H1 (cell line): Measurements from ENCODE around the gene TMEM140. TPM values are rescaled to one million over a fixed set of nuclear protein-coding genes. Genes with fewer than 3 reads are reported as not detected.

Experiments used
- CTCF ChIA-PET: fragments of 300-600 bp; sonication (Branson Sonifier 250); formaldehyde crosslinking; loops from one replicate; lab custom pipeline; 2021; ENCODE audit not compliant: partially characterized antibody; lab: Charles Lee
- POLR2A ChIA-PET: fragments of 300-600 bp; sonication (Branson Sonifier 250); formaldehyde crosslinking; loops from one replicate; lab custom pipeline; 2021; ENCODE audit warnings: inconsistent platforms; ENCODE audit not compliant: partially characterized antibody; lab: Charles Lee
- DNase-seq, 2 experiments: peaks; one replicate each; pipeline versions ENCODE4 v3.0.0 to v3.0.0-alpha.2; 2010 to 2022; ENCODE audit warnings: low spot score in 2 of 2, low read depth in 1 of 2, mixed read lengths in 1 of 2
- FAIRE-seq: peaks from 2 replicates; lab custom pipeline; 2011; peaks lifted over from hg19 to GRCh38; lab: Jason Lieb, UNC
- H2AFZ ChIP-seq: 2 replicates; pipeline ENCODE4 v1.8.1; 2012; ENCODE audit warnings: low read length, inconsistent platforms
- H2AK5ac ChIP-seq: 2 replicates; pipeline ENCODE4 v1.6.1; 2013; ENCODE audit warnings: low read depth, low read length
- H2BK120ac ChIP-seq: replicated peaks from 2 replicates; pipeline ENCODE3; 2013; ENCODE audit warnings: low read depth, low read length, inconsistent platforms
- H2BK12ac ChIP-seq: 2 replicates; pipeline ENCODE4 v1.6.1; 2013; ENCODE audit warnings: low read depth, low read length
- H2BK15ac ChIP-seq: 2 replicates; pipeline ENCODE4 v1.6.1; 2013; ENCODE audit warnings: low read length
- H2BK20ac ChIP-seq: 2 replicates; pipeline ENCODE4 v1.6.1; 2013; ENCODE audit warnings: low read length
- H2BK5ac ChIP-seq: 2 replicates; pipeline ENCODE4 v1.6.1; 2013; ENCODE audit warnings: low read depth, low read length
- H3K14ac ChIP-seq: 2 replicates; pipeline ENCODE4 v1.6.1; 2013; ENCODE audit warnings: inconsistent platforms; ENCODE audit not compliant: insufficient read length
- H3K18ac ChIP-seq: 2 replicates; pipeline ENCODE4 v1.6.1; 2013; ENCODE audit warnings: low read length; ENCODE audit errors: extremely low read depth
- H3K23ac ChIP-seq: 2 replicates; pipeline ENCODE4 v1.6.1; 2013; ENCODE audit warnings: inconsistent platforms; ENCODE audit not compliant: insufficient read length
- H3K23me2 ChIP-seq: 2 replicates; pipeline ENCODE4 v1.6.1; 2013; ENCODE audit warnings: low read depth, low read length
- H3K27ac ChIP-seq: 2 replicates; pipeline ENCODE4 v1.6.1; 2011; ENCODE audit warnings: low read depth, low read length, inconsistent platforms
- H3K27me3 ChIP-seq, 4 experiments: replicated peaks in 1 of 4; 1 replicate in 1 of 4; 2 replicates in 3 of 4; pipeline versions ENCODE4 v1.6.1 to v1.8.1; 2011 to 2013; ENCODE audit warnings: low read length in 3 of 4, mild to moderate bottlenecking in 3 of 4, inconsistent platforms in 2 of 4, mixed read lengths in 2 of 4, moderate library complexity in 1 of 4; ENCODE audit not compliant: control insufficient read depth in 3 of 4, insufficient read depth in 3 of 4; ENCODE audit errors: extremely low read depth in 1 of 4
- H3K36me3 ChIP-seq, 4 experiments: 2 replicates each; pipeline versions ENCODE4 v1.6.1 to v1.8.1; 2011 to 2013; ENCODE audit warnings: mild to moderate bottlenecking in 4 of 4, low read length in 3 of 4, moderate library complexity in 2 of 4, control low read depth in 1 of 4, inconsistent platforms in 1 of 4; ENCODE audit not compliant: insufficient read depth in 4 of 4, control insufficient read depth in 2 of 4
- H3K4ac ChIP-seq: replicated peaks from 2 replicates; pipeline ENCODE3; 2013; ENCODE audit warnings: low read length, low read depth, mixed read lengths, inconsistent platforms; ENCODE audit not compliant: insufficient read length
- H3K4me1 ChIP-seq, 4 experiments: replicated peaks in 1 of 4; 1 replicate in 1 of 4; 2 replicates in 3 of 4; pipeline versions ENCODE4 v1.6.1 to v1.8.1; 2011 to 2013; ENCODE audit warnings: low read length in 3 of 4, inconsistent platforms in 2 of 4, mixed read lengths in 1 of 4; ENCODE audit not compliant: insufficient read depth in 4 of 4, control insufficient read depth in 3 of 4
- H3K4me2 ChIP-seq, 2 experiments: 2 replicates each; pipeline versions ENCODE4 v1.6.1 to v1.8.1; 2011 to 2013; ENCODE audit warnings: low read depth in 2 of 2, low read length in 2 of 2, control low read depth in 1 of 2, inconsistent platforms in 1 of 2, mild to moderate bottlenecking in 1 of 2; ENCODE audit not compliant: insufficient read depth in 1 of 2
- H3K4me3 ChIP-seq, 4 experiments: fragments of 200-600, 300-600 bp in 1 of 4; sonication (generic), shearing (Covaris generic), sonication (Bioruptor Twin) in 1 of 4; 2 replicates each; pipeline versions ENCODE4 v1.5.1 to v1.8.1; 2011 to 2016; ENCODE audit warnings: low read length in 4 of 4, low read depth in 3 of 4, control low read depth in 2 of 4, inconsistent platforms in 2 of 4, mild to moderate bottlenecking in 2 of 4, mixed read lengths in 1 of 4, moderate library complexity in 1 of 4; ENCODE audit not compliant: insufficient read depth in 2 of 4; ENCODE audit errors: extremely low read depth in 1 of 4
- H3K56ac ChIP-seq: replicated peaks from 2 replicates; pipeline ENCODE3; 2013; ENCODE audit warnings: low read depth, mild to moderate bottlenecking, mixed read lengths, low read length, inconsistent platforms; ENCODE audit not compliant: insufficient read length
- H3K79me1 ChIP-seq: 2 replicates; pipeline ENCODE4 v1.6.1; 2013; ENCODE audit warnings: low read depth, low read length, control low read depth
- H3K79me2 ChIP-seq, 2 experiments: 2 replicates each; pipeline versions ENCODE4 v1.6.1 to v1.8.1; 2012 to 2013; ENCODE audit warnings: low read length in 2 of 2, mild to moderate bottlenecking in 2 of 2, inconsistent platforms in 1 of 2; ENCODE audit not compliant: insufficient read depth in 2 of 2, control insufficient read depth in 1 of 2
- H3K9ac ChIP-seq, 4 experiments: replicated peaks in 1 of 4; 1 replicate in 1 of 4; 2 replicates in 3 of 4; pipeline versions ENCODE4 v1.6.1 to v1.8.1; 2011 to 2013; ENCODE audit warnings: low read depth in 3 of 4, low read length in 3 of 4, control low read depth in 2 of 4, mild to moderate bottlenecking in 2 of 4, moderate library complexity in 2 of 4, inconsistent platforms in 1 of 4; ENCODE audit errors: extremely low read depth in 1 of 4
- H3K9me3 ChIP-seq, 2 experiments: 2 replicates each; pipeline versions ENCODE4 v1.6.1 to v1.8.1; 2012 to 2013; ENCODE audit warnings: mild to moderate bottlenecking in 2 of 2, moderate library complexity in 2 of 2, control low read depth in 1 of 2, inconsistent platforms in 1 of 2, low read depth in 1 of 2, low read length in 1 of 2, mixed read lengths in 1 of 2; ENCODE audit not compliant: insufficient read depth in 2 of 2
- H4K20me1 ChIP-seq, 2 experiments: replicated peaks in 1 of 2; 2 replicates each; pipeline versions ENCODE3 to v1.8.1; 2011 to 2013; ENCODE audit warnings: inconsistent platforms in 2 of 2, low read length in 2 of 2, mild to moderate bottlenecking in 1 of 2; ENCODE audit not compliant: insufficient read depth in 2 of 2, control insufficient read depth in 1 of 2
- H4K5ac ChIP-seq: 2 replicates; pipeline ENCODE4 v1.6.1; 2013; ENCODE audit warnings: low read length, low read depth, mixed read lengths, inconsistent platforms; ENCODE audit not compliant: insufficient read length
- H4K8ac ChIP-seq: 2 replicates; pipeline ENCODE4 v1.8.0; 2013; ENCODE audit warnings: mild to moderate bottlenecking, moderate library complexity, low read length, inconsistent platforms; ENCODE audit not compliant: insufficient read depth; ENCODE audit errors: extremely low read depth
- H4K91ac ChIP-seq: replicated peaks from 2 replicates; pipeline ENCODE3; 2013; ENCODE audit warnings: low read length, mixed read lengths, inconsistent platforms; ENCODE audit not compliant: insufficient read length
- ASH2L ChIP-seq: fragments of 200-600, 300-600 bp; sonication (generic); IDR thresholded peaks from one replicate; pipeline ENCODE4 v1.7.1; 2017; ENCODE audit warnings: low read length
- CHD2 ChIP-seq: IDR thresholded peaks from 2 replicates; pipeline ENCODE4 v1.6.1; 2012; ENCODE audit warnings: low read length, improper control_type of control experiment
- CREB1 ChIP-seq: IDR thresholded peaks from 2 replicates; pipeline ENCODE4 v1.6.1; 2012; ENCODE audit warnings: inconsistent platforms
- NRF1 ChIP-seq: IDR thresholded peaks from 2 replicates; pipeline ENCODE4 v1.6.1; 2011; ENCODE audit warnings: mild to moderate bottlenecking, low read depth, low read length, improper control_type of control experiment
- PHF8 ChIP-seq: fragments of 200-600 bp; sonication (generic); conservative IDR thresholded peaks from 2 replicates; pipeline ENCODE4 v1.7.1; 2012; ENCODE audit warnings: low read depth, mild to moderate bottlenecking, inconsistent platforms, low read length, moderate library complexity
- RBBP5 ChIP-seq: IDR thresholded peaks from 2 replicates; pipeline ENCODE4 v1.7.1; 2012; ENCODE audit warnings: low read depth, mild to moderate bottlenecking, inconsistent platforms, low read length, moderate library complexity, borderline replicate concordance
- RFX5 ChIP-seq: IDR thresholded peaks from 2 replicates; pipeline ENCODE4 v1.6.1; 2011; ENCODE audit warnings: low read depth, low read length, improper control_type of control experiment, borderline replicate concordance
- SAP30 ChIP-seq: fragments of 300-600 bp; sonication (generic); IDR thresholded peaks from 2 replicates; pipeline ENCODE4 v1.7.1; 2012; ENCODE audit warnings: low read length, moderate library complexity, mild to moderate bottlenecking, inconsistent platforms; ENCODE audit not compliant: insufficient read depth, insufficient replicate concordance
- SIX5 ChIP-seq: IDR thresholded peaks from 2 replicates; pipeline ENCODE4 v1.6.1; 2011; ENCODE audit warnings: mild to moderate bottlenecking, low read depth, low read length
- TAF7 ChIP-seq: optimal IDR thresholded peaks from 2 replicates; pipeline ENCODE3; 2011; ENCODE audit warnings: low read depth, mild to moderate bottlenecking, inconsistent platforms, low read length, moderate library complexity, borderline replicate concordance
- WGBS, 2 experiments: shearing (Covaris generic) in 1 of 2; methylation state at CpG; one replicate each; pipeline versions ENCODE4 v1.1.6 to v1.1.7; 2013 to 2015; ENCODE audit warnings: low lambda C conversion rate in 2 of 2, mixed read lengths in 2 of 2, inconsistent platforms in 1 of 2, low coverage in 1 of 2, missing lambda C conversion rate in 1 of 2; ENCODE audit not compliant: insufficient replicate concordance in 2 of 2, insufficient coverage in 1 of 2, insufficient read length in 1 of 2; ENCODE audit errors: extremely low coverage in 1 of 2, missing lambda C conversion rate in 1 of 2; 5-methylcytosine and 5-hydroxymethylcytosine counted together
- polyA plus RNA-seq, 7 experiments: library from polyadenylated mRNA; depleted of rRNA in 3 of 7; stranded (reverse) in 5 of 7; unstranded in 2 of 7; fragments of >200 nt in 5 of 7; fragments of 200-250 nt in 2 of 7; gene quantifications; 1 replicate in 5 of 7; 2 replicates in 1 of 7; 4 replicates in 1 of 7; pipeline versions ENCODE4 v1.2.1 to v1.2.3, GENCODE V29; 2011 to 2013; ENCODE audit warnings: missing spikeins in 2 of 7, mixed read lengths in 2 of 7
- total RNA-seq: library from RNA; stranded (reverse); fragmentation: NEBNext Ultra II Directional; extraction: Animal tissue kit (Norgen Biotek cat#: 25700); gene quantifications from 2 replicates; pipeline ENCODE4 v1.2.1, GENCODE V29; 2021
- TF ChIP-seq, protein P1 (sequence below): IDR thresholded peaks from 2 replicates; pipeline ENCODE4 v1.6.1; 2011; ENCODE audit warnings: low read depth, mild to moderate bottlenecking, low read length; ENCODE audit not compliant: insufficient read depth

Gene TMEM140
- total and polyA plus RNA-seq, 2 of the 8 experiments (the other 6 are each of a cell fraction or from before 2014, with no cell fraction given): not detected

DNA sequence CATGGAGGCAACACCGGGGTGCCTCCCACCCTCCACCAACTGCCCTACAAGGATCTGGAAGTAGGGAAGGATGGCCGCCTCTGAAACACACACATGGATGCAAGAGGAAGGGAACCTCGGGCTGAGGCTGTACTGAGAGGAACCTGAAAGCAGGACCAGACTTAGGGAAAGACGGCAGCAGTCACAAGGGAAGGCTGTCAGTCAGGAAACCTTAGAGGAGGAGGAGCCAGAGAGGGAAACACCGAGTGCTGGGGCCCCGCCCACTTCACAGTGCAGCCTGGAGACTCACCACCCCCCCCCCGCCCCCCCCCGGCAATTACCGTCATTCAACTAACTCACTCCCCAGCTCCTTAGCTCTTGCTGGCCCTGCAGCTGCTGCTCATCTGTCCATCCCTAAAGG, 20.1 kb downstream of the TMEM140 start:
- Histone ChIP-seq H3K4me3 (no peak overlapping the region), H3K79me2 (peaks cover 0 to 20% of the 10 kb centered on the region in 2 experiments; a peak in 2 of 4 replicates), H3K23ac (no peak overlapping the region), H3K56ac (no peak overlapping the region), H3K36me3 (peaks cover 16 to 45% (median 38%) of the 10 kb centered on the region in 4 experiments), H2BK20ac (no peak overlapping the region), H2BK15ac (no peak overlapping the region), H4K91ac (no peak overlapping the region), H3K4ac (no peak overlapping the region), H3K4me2 (no peak overlapping the region; a peak in 1 of 4 replicates), H3K23me2 (no peaks in the 10 kb centered on the region; the same call in 1 of the 2 replicates), H2AFZ (no peak overlapping the region), H4K5ac (no peak overlapping the region), H2BK5ac (no peak overlapping the region), H3K27me3 (no peaks in the 10 kb centered on the region), H2BK120ac (no peak overlapping the region), H3K4me1 (peaks cover 1 to 16% (median 3%) of the 10 kb centered on the region in 4 experiments; a peak in 4 of 7 replicates), H3K14ac (no peak overlapping the region), H3K9me3 (no peaks in the 10 kb centered on the region; a peak in 1 of 4 replicates), H2AK5ac (no peak overlapping the region), H3K79me1 (no peaks in the 10 kb centered on the region; the same call in 1 of the 2 replicates), H3K27ac (no peak overlapping the region), H4K20me1 (peaks cover 0 to 4% of the 10 kb centered on the region in 2 experiments), H4K8ac (no peak overlapping the region; the same call in 1 of the 2 replicates), H3K18ac (no peak overlapping the region), H2BK12ac (no peak overlapping the region), H3K9ac (no peak overlapping the region)
- TF ChIP-seq, protein P1, sequence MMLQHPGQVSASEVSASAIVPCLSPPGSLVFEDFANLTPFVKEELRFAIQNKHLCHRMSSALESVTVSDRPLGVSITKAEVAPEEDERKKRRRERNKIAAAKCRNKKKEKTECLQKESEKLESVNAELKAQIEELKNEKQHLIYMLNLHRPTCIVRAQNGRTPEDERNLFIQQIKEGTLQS: no peak
- no peak for TF ChIP-seq CHD2
- TF ChIP-seq SAP30: no peak
- no peak for TF ChIP-seq TAF7
- no peak for TF ChIP-seq SIX5
- TF ChIP-seq NRF1: no peak
- no peak for TF ChIP-seq ASH2L
- no peak for TF ChIP-seq PHF8
- no peak for TF ChIP-seq CREB1
- no peak for TF ChIP-seq RBBP5
- no peak for TF ChIP-seq RFX5
- WGBS, 2 experiments: 93% methylated on average over 5 of the region's 9 CpGs; no CpG with 5 or more reads in 1 of the 2 experiments
- ChIA-PET POLR2A (interaction anchor here (4.7 kb wide), 1 partner anchor 9 kb away, joined by 32 read pairs; no protein-coding TSS in a partner anchor), CTCF (interaction anchor here (0.7 to 2.5 kb wide), 5 partner anchors 10 to 478 kb away, joined by 3 to 12 read pairs (median 6); partner anchors contain the start of gene AGBL3)
- no peak for DNase-seq
- no peak for FAIRE-seq
